Measurements from ENCODE around the gene CARD11.

Gene CARD11

GRCh38 chr7:2979951-2980350, 63.7 kb downstream of the CARD11 start:
- DNase-seq: no peak

DNA sequence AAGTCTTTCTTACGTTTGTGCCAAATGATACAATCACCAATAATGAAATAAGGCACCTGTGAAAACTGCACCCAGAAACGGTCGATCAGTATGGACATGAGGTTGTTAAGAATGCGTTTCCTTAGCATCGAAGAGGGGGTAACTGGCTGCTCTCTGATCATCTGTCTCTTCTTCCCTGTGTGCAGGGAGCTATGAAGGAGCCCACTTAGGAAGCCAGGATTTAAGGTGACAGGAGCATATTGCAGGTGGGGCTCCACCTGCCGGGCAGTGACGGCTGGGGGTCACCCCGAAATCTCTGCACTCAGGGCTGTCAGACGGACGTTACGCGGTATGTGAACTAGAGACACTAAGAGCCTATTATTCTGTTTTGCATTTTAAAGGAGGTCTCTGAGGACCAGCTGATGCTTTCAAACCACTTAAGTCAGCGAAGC, 64.5 kb downstream of the CARD11 start:
- no peak for DNase-seq

DNA sequence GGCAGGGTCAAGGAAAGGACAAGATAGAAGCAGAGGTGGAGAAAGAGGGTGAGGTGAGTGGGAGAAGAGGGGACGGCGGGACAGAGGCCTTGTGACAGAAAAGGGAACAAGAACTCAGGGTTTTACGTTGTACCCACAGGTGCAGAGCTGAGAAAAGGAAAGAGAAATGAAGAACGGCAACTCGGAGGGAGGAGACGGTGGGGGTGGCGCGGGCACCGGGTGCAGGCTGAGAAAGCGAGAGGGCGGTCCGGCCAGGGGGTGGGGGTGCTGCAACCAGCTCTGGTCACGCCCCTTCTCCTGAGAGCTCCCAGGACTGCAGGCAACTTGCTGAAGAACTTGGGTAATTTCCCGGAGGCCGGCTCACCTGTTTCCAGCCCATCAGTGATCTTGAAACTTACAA, 65.3 kb downstream of the CARD11 start:
- DNase-seq: no peak

GRCh38 chr7:2975821-2976371, 67.8 kb downstream of the CARD11 start:
- no peak for DNase-seq

GRCh38 chr7:2974093-2974819, 69.4 kb downstream of the CARD11 start:
- no peak for DNase-seq

DNA sequence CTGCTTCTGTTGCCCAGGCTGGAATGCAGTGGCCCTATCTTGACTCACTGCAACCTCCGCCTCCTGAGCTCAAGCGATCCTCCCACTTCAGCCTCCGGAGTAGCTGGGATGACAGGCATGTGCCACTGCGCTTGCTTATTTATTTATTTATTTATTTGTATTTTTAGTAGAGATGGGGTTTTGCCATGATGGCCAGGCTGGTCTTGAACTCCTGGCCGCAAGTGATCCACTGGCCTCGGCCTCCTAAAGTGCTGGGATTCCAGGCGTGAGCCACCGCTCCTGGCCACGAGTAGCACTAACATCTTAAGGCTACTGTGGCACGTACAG, 70.9 kb downstream of the CARD11 start:
- no peak for DNase-seq

DNA sequence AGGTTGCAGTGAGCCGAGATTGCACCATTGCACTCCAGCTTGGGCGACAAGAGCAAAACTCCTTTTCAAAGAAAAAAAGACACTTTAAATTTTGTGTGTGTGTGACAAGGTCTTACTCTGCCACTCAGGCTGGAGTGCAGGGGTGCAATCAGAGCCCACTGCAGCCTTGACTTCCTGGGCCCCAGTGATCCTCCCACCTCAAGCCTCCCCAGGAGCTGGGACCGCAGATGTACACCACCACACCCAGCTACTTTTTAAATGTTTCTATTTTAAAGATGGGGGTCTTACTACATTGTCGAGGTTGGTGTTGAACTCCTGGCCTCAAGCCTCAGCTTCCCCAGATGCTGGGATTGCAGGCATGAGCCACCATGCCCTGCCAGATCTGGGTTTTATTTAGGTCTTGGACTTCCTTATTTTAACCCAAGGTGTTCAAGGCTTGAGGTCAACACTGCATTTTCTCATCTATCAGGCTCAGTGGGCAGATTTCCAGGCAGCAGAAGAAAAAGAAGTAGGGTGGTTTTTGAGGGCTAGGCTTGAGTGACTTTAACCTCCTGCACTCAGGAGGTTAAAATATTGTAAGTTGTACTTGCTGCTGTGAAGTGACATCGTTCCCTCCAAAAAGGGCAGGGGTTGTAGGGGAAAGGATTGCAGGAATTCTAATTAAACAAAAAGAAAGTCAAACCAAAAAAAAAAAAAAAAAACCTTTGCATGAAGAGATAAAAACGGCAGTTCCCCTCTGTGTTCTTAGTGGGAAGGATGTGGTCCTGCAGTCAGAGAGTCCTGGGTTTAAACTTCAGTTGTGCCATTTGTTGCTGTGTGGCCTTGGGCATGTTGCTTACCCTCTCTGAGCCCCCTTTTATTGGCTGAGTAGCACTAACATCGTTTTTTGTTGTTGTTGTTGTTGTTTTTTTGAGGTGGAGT, 71.5 kb downstream of the CARD11 start:
- no peak for DNase-seq

DNA sequence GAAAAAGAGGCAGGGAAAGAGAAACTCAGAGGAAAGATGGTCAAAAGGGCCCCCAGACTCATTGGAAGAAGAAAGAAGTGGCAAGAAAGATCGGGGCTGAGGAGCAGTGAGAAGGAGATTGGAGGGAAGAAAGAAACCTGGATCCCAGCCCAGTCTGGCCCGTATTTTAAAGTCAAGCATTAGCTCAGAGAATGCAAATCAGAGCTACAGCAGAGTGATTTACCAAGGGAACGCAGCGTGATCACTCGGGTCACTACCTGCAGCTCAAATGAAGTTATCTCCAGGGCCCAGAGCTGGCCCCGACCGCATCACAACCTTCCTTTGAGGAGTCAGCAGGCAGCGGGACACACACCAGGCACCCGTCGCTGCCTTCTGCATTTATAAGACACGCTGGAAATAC, 72.8 kb downstream of the CARD11 start:
- DNase-seq: no peak

GRCh38 chr7:2970307-2970664, 73.4 kb downstream of the CARD11 start:
- DNase-seq: no peak

- no peak for DNase-seq
These were observed 74.0 kb downstream of the CARD11 start for GRCh38 chr7:2969398-2970306.

GRCh38 chr7:2968616-2969397, 74.9 kb downstream of the CARD11 start:
- DNase-seq: no peak

DNA sequence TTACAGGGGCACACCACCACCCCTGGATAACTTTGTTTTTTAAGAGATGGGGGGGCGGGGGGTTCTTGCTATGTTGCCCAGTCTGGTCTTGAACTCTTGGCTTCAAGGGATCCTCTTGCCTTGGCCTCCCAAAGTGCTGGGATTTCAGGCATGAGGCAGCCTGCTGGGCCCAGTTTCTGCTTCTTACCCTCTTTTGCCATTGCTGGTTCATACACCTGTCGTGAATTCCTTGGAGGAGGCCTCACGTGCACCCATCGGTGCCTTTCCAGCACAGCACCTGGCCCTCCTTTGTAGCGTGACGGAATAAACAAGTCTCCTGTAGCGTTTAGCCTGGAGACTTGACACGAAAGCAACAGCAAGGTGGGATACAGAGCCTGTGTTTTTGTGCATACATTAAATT, 75.5 kb downstream of the CARD11 start:
- DNase-seq: no peak

DNA sequence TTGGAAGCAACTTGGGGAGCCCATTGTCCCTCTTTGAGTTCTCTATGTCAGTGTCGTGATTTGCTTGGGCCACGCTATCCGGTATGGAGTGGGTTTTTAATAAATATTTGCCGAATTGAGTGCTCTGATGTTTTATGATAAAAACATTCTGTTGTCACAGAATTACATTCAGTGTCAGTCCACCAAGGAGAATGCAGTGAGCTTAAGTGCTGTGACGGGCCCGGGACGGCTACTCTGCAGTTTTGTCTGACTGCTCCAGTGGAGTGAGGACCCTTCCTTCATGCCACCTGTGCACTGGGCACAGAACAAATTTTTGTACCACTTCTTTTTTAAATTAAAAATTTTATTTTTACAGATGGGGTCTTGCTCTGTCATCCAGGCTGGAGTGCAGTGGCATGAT, 76.0 kb downstream of the CARD11 start:
- no peak for DNase-seq

DNA sequence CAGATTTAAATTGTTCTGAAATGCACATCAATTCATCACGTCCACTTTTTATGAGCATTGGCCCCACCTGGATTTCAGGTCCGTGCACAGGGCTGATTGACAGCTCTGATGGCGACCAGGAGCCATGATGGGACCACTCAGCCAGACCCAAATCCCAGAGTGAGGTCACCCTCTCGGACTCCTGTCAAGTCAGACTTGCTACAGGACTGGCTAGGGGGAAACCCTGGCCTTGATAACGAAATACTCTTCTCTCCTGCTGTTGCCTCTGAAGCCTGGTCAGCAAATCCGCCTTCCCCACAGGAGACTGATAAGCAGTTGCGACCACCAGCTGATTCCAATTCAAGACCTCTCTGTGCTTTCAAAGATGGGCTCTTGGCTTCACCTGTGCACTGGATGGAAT, 76.4 kb downstream of the CARD11 start:
- no peak for DNase-seq

GRCh38 chr7:2966466-2967078, 77.1 kb downstream of the CARD11 start:
- DNase-seq: no peak

DNA sequence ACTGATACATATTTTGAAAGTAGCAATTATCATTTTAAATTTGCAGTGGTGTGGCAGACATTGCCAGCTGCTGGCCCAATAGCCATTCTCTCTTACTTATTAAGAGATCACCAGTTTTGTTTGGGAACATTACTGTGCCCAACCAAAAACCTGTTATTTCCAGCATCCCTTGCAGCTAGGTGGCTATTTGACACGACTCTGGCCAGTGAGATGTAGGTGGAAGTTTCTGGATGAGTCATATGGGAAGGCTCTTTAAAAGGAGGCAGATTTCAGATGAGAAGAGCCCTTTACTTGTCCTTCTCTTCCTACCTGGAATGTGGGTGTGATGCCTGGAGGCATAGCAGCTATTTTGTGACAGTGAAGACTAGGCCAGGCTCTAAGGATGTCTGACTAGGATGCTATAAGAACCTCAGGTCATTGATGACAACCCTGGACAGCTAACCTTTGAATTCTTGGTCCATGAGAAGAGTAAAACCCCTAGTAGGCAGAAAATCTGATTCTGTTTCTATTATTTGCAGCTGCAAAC, 77.9 kb downstream of the CARD11 start:
- no peak for DNase-seq

GRCh38 chr7:2965301-2965700, 78.4 kb downstream of the CARD11 start:
- no peak for DNase-seq

DNA sequence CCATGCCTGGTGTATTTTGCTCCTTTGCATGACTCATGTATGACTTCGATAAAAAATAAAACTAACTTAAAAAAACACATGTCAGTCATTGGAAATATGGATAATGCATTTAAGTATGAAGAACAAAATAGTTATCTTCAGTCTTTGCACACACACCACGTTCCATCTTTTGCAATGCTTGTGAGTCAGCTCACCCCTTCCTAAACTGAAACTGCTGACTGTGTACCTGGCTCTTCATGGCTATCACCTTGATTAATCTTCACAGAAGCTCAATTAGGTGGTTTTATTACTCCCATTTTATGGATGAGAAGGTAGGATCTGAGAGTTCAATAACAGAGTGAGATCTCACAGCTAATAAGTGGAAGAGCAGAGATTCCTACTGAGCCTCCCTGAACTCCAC, 79.5 kb downstream of the CARD11 start:
- DNase-seq: no peak

DNA sequence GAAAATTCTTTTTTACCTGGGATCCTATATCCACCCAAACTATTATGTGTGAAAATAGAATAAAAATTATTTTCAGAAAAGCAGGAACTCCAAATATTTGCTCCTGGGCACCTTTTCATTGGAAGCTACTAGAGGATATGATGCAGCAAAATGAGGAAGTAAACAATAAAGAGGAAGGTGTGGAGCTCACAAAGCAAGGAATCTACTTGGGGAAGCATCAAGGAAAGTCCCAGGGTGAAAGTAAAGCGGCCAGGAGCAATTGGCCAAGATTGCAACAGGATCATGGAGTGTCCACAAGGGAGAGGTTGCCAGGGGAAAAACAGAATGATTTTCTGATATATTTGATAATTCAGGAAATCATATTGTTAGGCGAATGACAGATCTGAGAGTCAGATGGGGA, 80.8 kb downstream of the CARD11 start:
- no peak for DNase-seq

GRCh38 chr7:2959828-2960599, 83.7 kb downstream of the CARD11 start:
- DNase-seq: no peak

Measured in SW 1271 (cell line).